AG09309 (cell line): Measurements from ENCODE around the gene SPRR2B.

Experiments used
- DNase-seq: peaks from one replicate; pipeline ENCODE4 v3.0.0-alpha.2; 2010; ENCODE audit warnings: low read depth
- H3K4me3 ChIP-seq: 2 replicates; pipeline ENCODE4 v1.5.1; 2011; ENCODE audit warnings: mild to moderate bottlenecking, low read depth, low read length, moderate library complexity; ENCODE audit not compliant: control insufficient read depth
- CTCF ChIP-seq: IDR thresholded peaks from 2 replicates; pipeline ENCODE4 v1.5.1; 2011; ENCODE audit warnings: mild to moderate bottlenecking, low read depth, low read length, inconsistent platforms; ENCODE audit not compliant: insufficient read depth, control insufficient read depth; ENCODE audit errors: missing control alignments

SPRR2B gene

GRCh38 chr1:153095764-153096163 is 24.4 kb upstream of the SPRR2B start:
- TF ChIP-seq CTCF: no peak
- no peak for DNase-seq

GRCh38 chr1:153094426-153094825 is 23.0 kb upstream of the SPRR2B start, which contains the start of gene SPRR2E:
TSS of gene SPRR2E (minus strand) at chr1:153094526. CDS start at chr1:153093751, 775 bp downstream.
- H3K4me3 ChIP-seq: no peak within 1 kb of the TSS
- TF ChIP-seq CTCF: no peak
- no peak for DNase-seq

More at GRCh38 chr1:153095764-153096163, 24.4 kb upstream of the SPRR2B start:
- no peak overlapping the region for H3K4me3 ChIP-seq

- no peak for DNase-seq
- TF ChIP-seq CTCF: no peak
- H3K4me3 ChIP-seq: no peak overlapping the region
Observed at GRCh38 chr1:153087652-153088051, 16.2 kb upstream of the SPRR2B start.

- DNase-seq: no peak
- no peak for TF ChIP-seq CTCF
- H3K4me3 ChIP-seq: no peak overlapping the region
Observed at GRCh38 chr1:153081736-153082135, 10.3 kb upstream of the SPRR2B start.

GRCh38 chr1:153072806-153073726 is 1.7 kb upstream of the SPRR2B start:
- no peak for TF ChIP-seq CTCF
- no peak for DNase-seq

GRCh38 chr1:153070243-153070642 is 1.2 kb downstream of the SPRR2B start:
- H3K4me3 ChIP-seq: no peak overlapping the region
- TF ChIP-seq CTCF: no peak
- no peak for DNase-seq

More at GRCh38 chr1:153072806-153073726, 1.7 kb upstream of the SPRR2B start:
- no peak overlapping the region for H3K4me3 ChIP-seq
